ENCODE data around the gene ARHGEF7. TPM values are rescaled to one million over a fixed set of nuclear protein-coding genes. Genes with fewer than 3 reads are reported as not detected.

ARHGEF7 gene
- total RNA-seq, 2 donors from 2014 or later, result 78.8 to 104 TPM

DNA sequence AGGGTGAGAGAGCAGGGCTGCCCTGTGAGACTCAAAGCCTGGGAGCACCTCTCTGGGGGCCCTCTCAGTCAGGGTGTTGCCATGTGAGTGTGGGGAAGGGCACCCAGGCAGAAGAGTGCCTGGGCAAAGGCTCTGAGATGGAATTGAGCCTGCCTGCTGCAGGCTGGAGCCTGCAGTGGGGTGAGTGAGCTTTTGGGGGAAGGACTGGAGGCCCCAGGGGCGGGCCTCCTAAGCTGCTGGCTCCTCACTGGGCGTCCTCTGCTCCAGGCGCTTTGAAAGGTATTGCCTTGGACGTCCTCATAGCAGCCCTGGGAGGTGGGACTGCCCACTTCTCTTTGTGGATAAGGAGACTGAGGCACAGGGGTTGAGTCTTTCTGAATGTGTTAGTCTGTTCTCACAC, 60.3 kb downstream of the ARHGEF7 start:
- Mint-ChIP-seq H3K4me3 (peak overlapping the region; percentile 70), H3K36me3 (ENCODE audit: low read depth) (no peaks in the 10 kb centered on the region), H3K27me3 (no peaks in the 10 kb centered on the region), H3K27ac (peak overlapping the region; percentile 100), H3K4me1 (peaks cover 63% of the 10 kb centered on the region)
- DNase-seq, result no peak
- no peaks in the 10 kb centered on the region for H3K9me3 ChIP-seq (ENCODE audit: control insufficient read depth, low read length, poor library complexity, severe bottlenecking)
- ATAC-seq, result no peak

DNA sequence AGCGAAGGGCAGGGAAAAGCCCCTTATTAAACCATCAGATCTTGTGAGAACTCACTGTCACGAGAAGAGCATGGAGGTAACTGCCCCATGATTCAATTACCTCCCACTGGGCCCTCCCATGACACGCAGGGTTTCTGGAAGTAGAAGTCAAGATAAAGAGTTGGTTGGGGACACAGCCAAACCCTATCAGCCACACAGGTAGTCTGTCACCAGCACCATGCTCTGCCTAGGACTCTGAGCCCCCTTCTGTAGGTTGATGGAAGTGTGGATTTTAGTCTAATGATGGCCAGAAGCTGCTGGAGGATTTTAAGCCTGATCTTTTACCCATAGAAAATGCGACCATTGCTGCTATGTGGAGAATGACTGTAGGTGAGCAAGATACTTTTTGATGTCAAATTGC, 60.8 kb downstream of the ARHGEF7 start:
- H3K9me3 ChIP-seq (ENCODE audit: control insufficient read depth, low read length, poor library complexity, severe bottlenecking), result no peaks in the 10 kb centered on the region
- Mint-ChIP-seq H3K27me3 (no peaks in the 10 kb centered on the region), H3K4me3 (peak overlapping the region; percentile 81), H3K27ac (peak overlapping the region; percentile 100), H3K4me1 (peaks cover 62% of the 10 kb centered on the region), H3K36me3 (ENCODE audit: low read depth) (no peaks in the 10 kb centered on the region)
- ATAC-seq, result no peak
- no peak for DNase-seq

DNA sequence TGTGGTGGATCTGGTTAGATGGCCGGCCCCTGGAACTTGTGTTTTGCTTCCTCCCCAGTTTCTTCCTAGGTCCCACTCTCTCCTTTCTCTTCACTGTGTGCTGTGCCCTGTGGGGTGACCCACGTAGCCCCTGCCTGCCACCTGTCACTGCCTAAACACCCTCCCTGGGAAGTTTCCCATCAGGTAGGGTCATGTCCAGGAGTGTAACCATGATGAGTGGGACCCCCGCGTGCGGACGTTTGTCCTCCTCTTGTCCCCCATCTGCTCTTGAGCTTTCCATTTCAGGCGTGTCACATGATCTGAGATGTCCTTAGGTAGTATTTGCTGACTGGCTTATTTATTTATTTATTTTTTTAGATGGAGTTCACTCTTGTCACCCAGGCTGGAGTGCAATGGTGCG, 61.3 kb downstream of the ARHGEF7 start:
- no peaks in the 10 kb centered on the region for H3K9me3 ChIP-seq (ENCODE audit: control insufficient read depth, low read length, poor library complexity, severe bottlenecking)
- H3K36me3 Mint-ChIP-seq (ENCODE audit: low read depth), result no peaks in the 10 kb centered on the region
- peak overlapping the region; percentile 81 for H3K4me3 Mint-ChIP-seq
- ATAC-seq (no peak), DNase-seq (no peak)
- H3K27me3 Mint-ChIP-seq, result no peaks in the 10 kb centered on the region
- peak overlapping the region; percentile 100 for H3K27ac Mint-ChIP-seq
- peaks cover 63% of the 10 kb centered on the region for H3K4me1 Mint-ChIP-seq

DNA sequence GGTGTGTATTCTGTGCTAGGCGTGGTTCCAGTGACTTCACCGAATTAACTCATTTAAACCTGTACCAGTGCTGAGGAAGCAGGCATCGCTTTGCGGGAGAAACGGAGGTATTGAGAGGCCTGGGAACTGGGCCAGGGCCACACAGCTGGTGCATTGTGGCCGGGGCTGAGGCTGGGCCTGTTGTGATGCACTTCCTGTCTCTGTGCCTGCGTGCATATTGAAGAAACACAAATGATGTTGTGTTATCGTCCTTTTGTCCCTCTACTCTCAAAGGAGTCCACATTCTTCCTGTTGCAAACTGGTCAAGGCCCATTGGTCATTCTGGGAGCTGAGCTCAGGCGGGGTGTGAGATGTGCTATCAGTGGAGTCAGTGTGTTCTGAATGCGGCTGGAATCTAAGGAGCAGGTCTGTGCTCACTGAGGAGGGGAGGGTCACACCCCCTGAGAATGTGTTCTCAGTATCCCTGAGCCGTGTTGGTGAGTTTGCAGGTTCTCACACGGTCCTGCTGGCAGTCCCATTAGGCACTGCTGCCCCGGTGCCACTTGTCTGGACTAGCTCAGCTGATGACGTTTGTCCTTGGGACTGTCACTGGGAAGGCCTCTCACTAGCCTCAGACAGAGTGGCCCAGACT, 62.1 kb downstream of the ARHGEF7 start:
- no peaks in the 10 kb centered on the region for H3K27me3 Mint-ChIP-seq

DNA sequence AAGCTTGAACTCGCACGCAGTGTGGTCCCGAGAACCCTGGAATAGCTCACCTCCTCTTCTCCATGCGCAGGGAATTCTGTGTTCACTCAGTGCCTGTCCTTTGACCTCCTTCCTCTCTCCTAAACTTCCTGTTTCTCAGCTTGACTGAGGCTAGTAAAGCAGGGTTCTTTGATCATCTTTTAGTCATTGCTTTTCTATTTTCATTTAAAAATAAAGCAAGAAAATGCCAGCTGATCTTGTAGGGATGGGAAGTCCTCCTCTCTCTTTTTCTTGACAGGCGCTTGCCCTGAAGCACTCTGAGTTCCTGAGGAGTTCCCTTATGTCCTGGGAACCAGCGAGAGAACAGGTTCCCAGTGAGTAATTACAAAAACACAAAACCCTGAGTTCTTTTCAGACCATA, 62.8 kb downstream of the ARHGEF7 start:
- Mint-ChIP-seq H3K4me3 (peak overlapping the region; percentile 81), H3K36me3 (ENCODE audit: low read depth) (no peaks in the 10 kb centered on the region), H3K27me3 (no peaks in the 10 kb centered on the region), H3K27ac (peak overlapping the region; percentile 100), H3K4me1 (peaks cover 65% of the 10 kb centered on the region)
- no peaks in the 10 kb centered on the region for H3K9me3 ChIP-seq (ENCODE audit: control insufficient read depth, low read length, poor library complexity, severe bottlenecking)
- ATAC-seq (no peak), DNase-seq (no peak)

More for the DNA sequence above, 62.1 kb downstream of the ARHGEF7 start:
- Mint-ChIP-seq H3K4me3 (peak overlapping the region; percentile 81), H3K4me1 (peaks cover 62% of the 10 kb centered on the region), H3K36me3 (ENCODE audit: low read depth) (no peaks in the 10 kb centered on the region), H3K27ac (peak overlapping the region; percentile 100)
- ATAC-seq (peak; percentile 95), DNase-seq (peak; percentile 32 to 71 (median 70))
- no peaks in the 10 kb centered on the region for H3K9me3 ChIP-seq (ENCODE audit: control insufficient read depth, low read length, poor library complexity, severe bottlenecking)

DNA sequence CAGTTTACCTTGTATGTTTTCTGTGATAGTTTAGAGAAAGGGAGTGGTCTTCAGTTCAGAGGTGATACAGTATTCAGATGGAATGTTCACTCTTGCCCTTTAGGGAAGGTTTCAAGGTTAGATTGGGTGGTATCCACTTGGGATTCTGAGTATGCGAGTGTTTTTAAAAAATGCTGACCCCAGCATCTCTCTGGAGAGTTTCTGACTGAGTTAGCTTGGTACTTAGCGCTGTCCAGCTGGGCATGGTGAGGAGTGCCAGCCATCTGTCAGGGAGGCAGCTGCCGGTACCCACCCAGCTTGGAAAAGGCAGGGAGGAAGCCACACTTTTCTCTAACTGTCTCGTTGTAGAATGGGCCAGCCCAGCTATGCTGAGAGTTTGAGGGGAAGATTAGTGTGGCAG, 63.3 kb downstream of the ARHGEF7 start:
- DNase-seq (no peak), ATAC-seq (no peak)
- Mint-ChIP-seq H3K36me3 (ENCODE audit: low read depth) (no peaks in the 10 kb centered on the region), H3K4me1 (peaks cover 66% of the 10 kb centered on the region), H3K27me3 (no peaks in the 10 kb centered on the region), H3K4me3 (peak overlapping the region; percentile 81), H3K27ac (peak overlapping the region; percentile 100)
- H3K9me3 ChIP-seq (ENCODE audit: control insufficient read depth, low read length, poor library complexity, severe bottlenecking), result no peaks in the 10 kb centered on the region

DNA sequence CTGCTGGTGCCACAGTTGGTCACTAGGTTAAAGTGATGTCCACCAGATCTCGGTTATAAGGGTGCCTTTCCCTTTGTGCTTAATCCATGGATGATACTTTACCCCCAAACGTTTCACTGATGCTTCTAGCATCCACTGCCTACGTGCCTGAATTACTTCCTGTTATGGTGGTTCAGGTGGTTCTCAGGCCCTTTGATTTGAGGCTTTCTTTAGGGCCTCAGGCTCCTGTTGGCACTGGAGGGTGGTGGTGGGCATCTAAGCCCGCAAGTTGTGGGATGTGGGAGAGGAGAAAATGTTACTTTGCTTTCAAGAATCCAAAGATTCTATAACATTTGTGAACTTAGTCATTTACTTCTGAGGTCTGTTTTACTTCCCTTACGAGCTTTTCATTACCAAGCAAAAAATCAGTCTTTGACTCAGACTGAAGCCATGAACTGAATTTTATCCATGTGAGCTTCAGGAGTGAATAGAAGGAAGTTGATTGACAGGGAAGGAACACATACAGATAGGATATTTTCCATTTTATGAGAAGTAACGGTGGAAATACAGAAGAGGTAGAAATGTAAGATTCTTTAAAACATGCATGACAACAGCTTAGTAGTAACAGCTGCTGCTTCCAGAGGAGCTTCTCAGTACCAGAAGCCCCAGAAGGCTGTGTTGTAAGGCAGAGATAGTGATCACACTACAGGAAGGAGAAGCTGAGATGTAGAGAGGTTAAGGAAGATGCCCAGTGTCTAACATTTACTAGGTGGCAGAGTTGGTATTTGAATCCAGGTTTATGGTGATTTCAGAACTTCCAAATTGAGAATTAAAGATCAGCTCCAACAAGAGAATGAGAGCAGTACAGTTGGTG, 65.0 kb downstream of the ARHGEF7 start:
- DNase-seq (no peak), ATAC-seq (peak; percentile 17)
- Mint-ChIP-seq H3K27ac (peak overlapping the region; percentile 100), H3K4me3 (peak overlapping the region; percentile 0), H3K36me3 (ENCODE audit: low read depth) (no peaks in the 10 kb centered on the region), H3K27me3 (no peaks in the 10 kb centered on the region), H3K4me1 (peaks cover 74% of the 10 kb centered on the region)
- H3K9me3 ChIP-seq (ENCODE audit: control insufficient read depth, low read length, poor library complexity, severe bottlenecking), result no peaks in the 10 kb centered on the region

DNA sequence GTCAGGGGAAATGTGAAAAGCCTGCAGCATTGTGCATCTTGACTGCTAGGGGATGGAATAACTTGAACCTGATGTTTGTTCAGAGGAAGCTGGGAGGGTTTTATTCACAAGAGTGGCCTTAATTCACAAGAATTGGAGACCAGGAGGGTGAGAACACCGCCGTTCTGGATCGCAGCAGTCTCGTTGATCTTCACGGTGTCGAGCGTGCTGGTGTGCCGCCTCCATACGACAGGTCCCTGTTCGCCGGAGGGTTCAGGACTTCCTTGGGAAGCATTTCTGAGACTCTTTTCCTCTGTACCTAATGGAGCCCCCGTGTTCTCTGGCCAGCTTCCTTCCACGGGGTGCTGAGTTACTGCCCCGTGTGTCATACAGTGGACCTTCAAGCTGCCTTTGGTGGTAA, 66.9 kb downstream of the ARHGEF7 start:
- Mint-ChIP-seq H3K27ac (peak overlapping the region; percentile 98), H3K4me3 (no peak overlapping the region), H3K36me3 (ENCODE audit: low read depth) (no peaks in the 10 kb centered on the region), H3K4me1 (peaks cover 73% of the 10 kb centered on the region), H3K27me3 (no peaks in the 10 kb centered on the region)
- ATAC-seq (no peak), DNase-seq (no peak)
- H3K9me3 ChIP-seq (ENCODE audit: control insufficient read depth, low read length, poor library complexity, severe bottlenecking), result no peaks in the 10 kb centered on the region

DNA sequence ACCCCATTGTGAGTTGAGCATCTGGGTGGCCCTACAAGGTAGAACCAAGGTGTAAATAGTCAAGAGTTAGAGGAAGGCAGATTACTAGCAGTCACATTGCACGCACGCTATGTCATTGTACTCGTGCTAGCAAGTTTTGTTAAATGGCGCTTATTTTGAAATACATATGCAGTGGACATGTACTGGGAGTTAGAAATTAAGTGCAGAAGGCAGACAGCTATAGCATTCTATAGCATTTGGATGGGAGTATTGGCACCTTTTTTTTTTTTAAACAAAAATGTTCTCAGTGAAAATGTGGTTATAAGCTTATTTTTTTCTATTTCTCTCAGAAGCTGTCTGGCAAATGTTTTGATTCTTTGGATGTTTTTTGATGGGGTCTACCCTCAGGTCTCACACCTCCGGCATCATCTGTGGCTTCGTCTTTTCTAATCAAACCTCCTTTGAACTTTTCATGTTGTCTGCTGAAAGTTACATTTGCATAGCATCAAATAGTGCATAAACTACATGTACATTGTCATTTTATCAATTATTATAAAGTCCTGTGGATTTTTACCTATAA, 68.1 kb downstream of the ARHGEF7 start:
- peak overlapping the region; percentile 98 for H3K27ac Mint-ChIP-seq
- DNase-seq, result no peak
- H3K4me1 Mint-ChIP-seq, result peaks cover 69% of the 10 kb centered on the region
- H3K4me3 Mint-ChIP-seq, result peak overlapping the region; percentile 51
- H3K36me3 Mint-ChIP-seq (ENCODE audit: low read depth), result no peaks in the 10 kb centered on the region
- no peaks in the 10 kb centered on the region for H3K27me3 Mint-ChIP-seq
- H3K9me3 ChIP-seq (ENCODE audit: control insufficient read depth, low read length, poor library complexity, severe bottlenecking), result no peaks in the 10 kb centered on the region
- ATAC-seq, result no peak

DNA sequence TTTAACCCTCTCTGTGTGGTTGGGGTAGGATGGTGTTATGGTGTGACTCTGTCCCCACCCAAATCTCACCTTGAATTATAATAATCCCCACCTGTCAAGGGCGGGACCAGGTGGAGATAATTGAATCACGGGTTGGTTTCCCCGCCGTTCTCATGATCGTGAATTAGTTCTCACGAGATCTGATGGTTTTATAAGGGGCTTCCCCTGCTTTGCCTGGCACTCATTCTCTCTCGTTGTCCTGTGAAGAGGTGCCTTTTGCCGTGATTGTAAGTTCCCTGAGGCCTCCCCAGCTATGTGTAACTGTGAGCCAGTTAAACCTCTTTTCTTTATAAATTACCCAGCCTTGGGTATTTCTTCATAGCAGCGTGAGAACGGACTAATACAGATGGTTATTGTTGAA, 68.8 kb downstream of the ARHGEF7 start:
- no peaks in the 10 kb centered on the region for H3K36me3 Mint-ChIP-seq (ENCODE audit: low read depth)
- peak overlapping the region; percentile 98 for H3K27ac Mint-ChIP-seq
- DNase-seq (no peak), ATAC-seq (peak; percentile 11)
- H3K4me3 Mint-ChIP-seq, result peak overlapping the region; percentile 87
- no peaks in the 10 kb centered on the region for H3K9me3 ChIP-seq (ENCODE audit: control insufficient read depth, low read length, poor library complexity, severe bottlenecking)
- H3K4me1 Mint-ChIP-seq, result peaks cover 71% of the 10 kb centered on the region
- no peaks in the 10 kb centered on the region for H3K27me3 Mint-ChIP-seq

DNA sequence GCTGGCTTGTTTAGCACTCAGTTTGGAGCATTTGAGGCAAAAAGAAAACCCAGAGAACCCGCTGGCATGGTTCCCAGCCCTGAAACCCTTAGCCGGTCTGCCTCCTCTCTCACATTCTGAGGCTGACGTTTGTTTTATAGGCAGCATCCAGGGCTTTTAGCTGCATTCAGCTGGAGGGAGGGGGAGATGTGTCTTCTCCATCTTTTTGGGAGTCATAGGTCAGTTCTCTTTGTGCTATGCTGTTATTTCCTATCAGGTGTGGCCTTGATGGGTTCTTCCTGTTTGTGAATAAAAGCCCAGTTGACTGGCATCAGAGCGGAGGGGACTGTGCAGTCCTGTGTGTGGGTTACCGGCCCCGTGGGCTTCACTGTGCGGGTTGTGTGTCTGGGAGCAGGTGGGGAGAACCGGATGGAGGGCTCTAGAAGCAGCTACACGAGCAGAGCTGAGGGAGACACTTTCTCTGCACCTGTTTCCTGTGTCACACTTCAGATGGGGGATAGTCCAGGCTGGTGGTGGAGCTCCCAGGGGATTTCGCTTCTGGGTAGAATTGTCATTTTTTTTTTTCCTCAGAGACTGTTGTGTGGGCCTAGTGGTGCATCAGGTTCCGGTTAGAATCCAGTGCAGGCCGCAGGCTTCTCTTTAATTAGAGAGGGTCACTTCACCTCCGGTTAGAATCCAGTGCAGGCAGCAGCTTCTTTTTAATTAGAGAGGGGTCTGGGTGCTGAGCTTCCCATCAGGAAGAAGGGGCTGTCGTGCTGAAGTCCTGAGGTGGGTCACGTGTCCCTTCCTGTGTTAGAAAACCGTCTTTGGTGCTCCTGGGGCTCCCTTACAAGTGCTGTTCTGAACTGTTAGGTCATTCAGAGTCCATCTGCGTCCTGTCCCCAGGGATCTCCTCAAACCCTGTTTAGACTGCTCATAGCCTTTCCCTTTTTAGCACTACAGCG, 69.6 kb downstream of the ARHGEF7 start:
- peak overlapping the region; percentile 87 for H3K4me3 Mint-ChIP-seq
- H3K27ac Mint-ChIP-seq, result peak overlapping the region; percentile 98
- H3K9me3 ChIP-seq (ENCODE audit: control insufficient read depth, low read length, poor library complexity, severe bottlenecking), result no peaks in the 10 kb centered on the region
- no peaks in the 10 kb centered on the region for H3K27me3 Mint-ChIP-seq
- DNase-seq, result peak in 1 of 3 donors; percentile 18
- peaks cover 72% of the 10 kb centered on the region for H3K4me1 Mint-ChIP-seq
- peak; percentile 65 for ATAC-seq
- no peaks in the 10 kb centered on the region for H3K36me3 Mint-ChIP-seq (ENCODE audit: low read depth)

DNA sequence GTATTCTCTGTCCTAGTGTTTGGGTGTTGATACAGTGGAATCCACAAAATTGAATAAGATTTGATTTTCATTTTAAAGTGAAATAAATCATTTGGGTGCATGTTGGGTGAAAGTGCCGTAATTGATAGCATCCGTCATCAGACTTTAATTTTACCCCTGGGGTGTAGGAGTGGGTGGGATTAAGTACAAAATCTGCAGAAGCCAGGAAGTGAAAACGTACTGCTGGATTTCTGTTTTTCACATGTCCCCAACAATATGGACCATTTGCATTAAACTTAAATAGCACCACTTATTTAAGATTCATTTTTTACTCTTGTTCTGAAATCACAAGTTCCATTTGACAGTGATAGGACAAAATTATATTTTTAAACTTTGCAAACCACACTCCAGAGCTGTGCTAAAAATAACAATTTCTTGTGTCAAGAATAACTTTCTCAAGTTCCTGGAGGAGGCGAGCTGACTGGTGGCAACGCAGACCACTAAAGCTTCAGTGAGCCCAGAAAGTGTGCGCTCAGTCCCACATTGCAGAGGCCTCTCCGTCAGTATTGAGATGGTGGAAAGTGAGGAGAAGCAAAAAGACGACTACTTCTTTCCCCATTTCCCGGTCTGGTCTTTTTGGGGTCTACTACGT, 71.3 kb downstream of the ARHGEF7 start:
- Mint-ChIP-seq H3K36me3 (ENCODE audit: low read depth) (no peaks in the 10 kb centered on the region), H3K27ac (peak overlapping the region; percentile 98), H3K4me3 (peak overlapping the region; percentile 87), H3K27me3 (no peaks in the 10 kb centered on the region), H3K4me1 (peaks cover 76% of the 10 kb centered on the region)
- ATAC-seq (no peak), DNase-seq (no peak)
- H3K9me3 ChIP-seq (ENCODE audit: control insufficient read depth, low read length, poor library complexity, severe bottlenecking), result no peaks in the 10 kb centered on the region
